Measurements from ENCODE around the gene BTBD8.

- TF ChIP-seq EZH2 (IDR thresholded peaks at IDR 0.05) (no peak), POLR2AphosphoS5 (IDR thresholded peaks at IDR 0.05; ENCODE audit: borderline replicate concordance, low read depth, low read length) (no peak), FOXP2 (optimal IDR thresholded peaks at IDR 0.05; ENCODE audit: control extremely low read depth, extremely low read length, insufficient read depth) (no peak)
These were observed 150.6 kb downstream of the BTBD8 start for GRCh38 chr1:92230736-92231135.
